ENCODE measurements around the gene MGMT.
"Not testable (repeated sequence)": the region's sequence is repeated elsewhere in the genome, so short reads cannot be mapped to it uniquely, and the experiment has no call there.

The MGMT gene

GRCh38 chr10:129466703-129467358 is at the start of gene MGMT:
TSS of gene MGMT (plus strand) at chr10:129467241.
- DNase-seq, result peak; percentile 99

- no peak for DNase-seq
These were observed 49.2 kb upstream of the MGMT start for GRCh38 chr10:129417870-129418269.

GRCh38 chr10:129418496-129419225 is 48.4 kb upstream of the MGMT start:
- no peak for DNase-seq

GRCh38 chr10:129419397-129419796 is 47.6 kb upstream of the MGMT start:
- DNase-seq, result no peak

- DNase-seq, result no peak
These were observed 45.5 kb upstream of the MGMT start for GRCh38 chr10:129421399-129422010.

- no peak for DNase-seq
These were observed 42.1 kb upstream of the MGMT start for GRCh38 chr10:129424978-129425377.

- no peak for DNase-seq
These were observed 40.4 kb upstream of the MGMT start for GRCh38 chr10:129426606-129427005.

- no peak for DNase-seq
These were observed 33.8 kb upstream of the MGMT start for GRCh38 chr10:129433266-129433665.

- DNase-seq, result not testable (repeated sequence)
These were observed 31.3 kb upstream of the MGMT start for GRCh38 chr10:129435724-129436123.

- DNase-seq, result no peak
These were observed 29.0 kb upstream of the MGMT start for GRCh38 chr10:129438024-129438423.

GRCh38 chr10:129440247-129440646 is 26.8 kb upstream of the MGMT start:
- no peak for DNase-seq

- no peak for DNase-seq
These were observed 26.2 kb upstream of the MGMT start for GRCh38 chr10:129440722-129441316.

GRCh38 chr10:129441372-129442009 is 25.6 kb upstream of the MGMT start:
- no peak for DNase-seq

GRCh38 chr10:129442866-129443265 is 24.2 kb upstream of the MGMT start:
- no peak for DNase-seq

GRCh38 chr10:129444359-129444758 is 22.7 kb upstream of the MGMT start:
- DNase-seq, result no peak

GRCh38 chr10:129445436-129446182 is 21.4 kb upstream of the MGMT start:
- DNase-seq, result no peak

GRCh38 chr10:129446183-129446581 is 20.9 kb upstream of the MGMT start:
- no peak for DNase-seq

GRCh38 chr10:129447486-129447885 is 19.6 kb upstream of the MGMT start:
- DNase-seq, result no peak

- DNase-seq, result no peak
These were observed 19.0 kb upstream of the MGMT start for GRCh38 chr10:129448086-129448485.

GRCh38 chr10:129448539-129448938 is 18.5 kb upstream of the MGMT start:
- DNase-seq, result no peak

- no peak for DNase-seq
These were observed 17.1 kb upstream of the MGMT start for GRCh38 chr10:129449893-129450292.

GRCh38 chr10:129450391-129450790 is 16.6 kb upstream of the MGMT start:
- no peak for DNase-seq

GRCh38 chr10:129455625-129456024 is 11.4 kb upstream of the MGMT start:
- no peak for DNase-seq

All from stimulated activated CD4-positive, alpha-beta T cell treated with anti-CD3 and anti-CD28 coated beads, Interleukin-15, amount 100 ng/mL, for 24 hours (primary cell).